Erythroblast (primary cell): Measurements from ENCODE around the gene LGALS7.

Source experiments
- GATA1 ChIP-seq: IDR thresholded peaks from 2 replicates; pipeline ENCODE4 v1.6.1; 2011; ENCODE audit warnings: low read depth, mild to moderate bottlenecking, control low read depth, low read length, moderate library complexity
- POLR2A ChIP-seq: IDR thresholded peaks from 2 replicates; pipeline ENCODE4 v1.6.1; 2011; ENCODE audit warnings: mild to moderate bottlenecking, low read length

DNA sequence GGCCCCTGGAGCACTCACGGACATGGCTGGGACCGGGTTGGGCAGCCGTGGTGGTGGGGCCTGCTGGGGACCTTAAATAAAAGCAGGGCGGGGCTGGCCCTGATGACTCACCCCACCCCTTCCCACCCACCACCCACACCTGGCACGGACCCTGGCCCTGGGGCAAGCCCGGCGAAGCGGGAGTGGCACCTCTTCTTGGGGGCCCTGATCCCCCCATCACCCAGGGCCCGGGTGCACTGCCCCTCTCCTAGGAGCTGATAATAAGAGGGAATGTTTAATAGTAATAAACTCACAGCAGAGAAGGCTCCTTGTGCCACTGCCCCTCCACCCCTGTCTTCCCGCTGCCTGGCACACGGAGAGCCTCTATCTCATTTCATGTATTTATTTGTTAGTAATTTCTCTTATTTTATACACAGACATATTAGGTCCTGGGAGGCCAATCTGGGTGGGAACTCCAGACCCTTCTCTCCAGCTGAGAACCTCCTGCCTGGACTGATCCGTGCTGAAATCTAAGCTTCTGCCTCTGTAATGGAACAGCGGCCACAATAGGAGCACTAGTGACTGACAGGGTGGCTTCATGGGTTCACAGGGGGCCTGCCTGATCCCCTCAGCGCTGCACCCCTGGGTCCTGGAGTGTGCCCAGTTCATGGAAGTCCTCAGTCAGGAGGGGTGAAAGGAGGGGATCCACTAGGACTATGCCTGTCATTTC, at the start of gene LGALS7:
- TF ChIP-seq POLR2A (no peak), GATA1 (no peak)
